ENCODE measurements around the gene FLYWCH1.
"Not testable (repeated sequence)": the region's sequence is repeated elsewhere in the genome, so short reads cannot be mapped to it uniquely, and the experiment has no call there.

FLYWCH1 gene

DNA sequence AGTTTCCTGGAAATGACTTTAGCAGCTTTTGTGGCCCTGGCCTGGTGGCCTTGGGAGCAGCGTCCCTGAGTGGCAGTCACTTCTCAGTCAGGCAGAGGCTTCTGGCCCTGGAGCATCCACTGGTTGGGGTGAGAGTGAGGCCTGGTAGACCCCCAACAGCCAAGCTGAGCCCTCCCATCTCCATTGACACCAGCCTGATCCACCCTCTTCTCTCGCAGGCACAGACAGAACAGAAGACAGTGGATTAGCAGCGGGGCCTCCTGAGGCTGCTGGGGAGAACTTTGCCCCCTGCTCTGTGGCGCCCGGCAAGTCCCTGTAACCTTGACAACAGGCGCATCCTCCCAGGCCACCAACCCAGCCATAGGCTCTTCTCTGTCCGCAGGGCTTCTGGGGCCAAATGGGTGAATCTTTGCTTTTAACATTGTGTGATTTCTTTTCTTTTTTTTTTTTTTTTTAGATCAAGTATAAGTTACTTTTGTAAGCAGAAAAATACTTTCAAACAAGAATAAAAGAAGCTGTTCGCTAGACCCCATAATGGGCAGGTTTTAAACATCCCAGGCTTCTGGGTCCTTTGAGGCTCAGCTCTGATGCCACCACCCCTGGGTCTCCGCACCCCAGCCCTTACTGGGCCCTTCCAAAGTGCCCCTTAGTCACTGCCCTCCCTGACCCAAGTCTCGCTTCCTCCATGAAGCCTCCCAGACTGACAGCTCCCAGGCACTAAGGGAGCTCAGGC, 12.7 kb upstream of the FLYWCH1 start:
- DNase-seq (ENCODE audit: low read depth): no peak

DNA sequence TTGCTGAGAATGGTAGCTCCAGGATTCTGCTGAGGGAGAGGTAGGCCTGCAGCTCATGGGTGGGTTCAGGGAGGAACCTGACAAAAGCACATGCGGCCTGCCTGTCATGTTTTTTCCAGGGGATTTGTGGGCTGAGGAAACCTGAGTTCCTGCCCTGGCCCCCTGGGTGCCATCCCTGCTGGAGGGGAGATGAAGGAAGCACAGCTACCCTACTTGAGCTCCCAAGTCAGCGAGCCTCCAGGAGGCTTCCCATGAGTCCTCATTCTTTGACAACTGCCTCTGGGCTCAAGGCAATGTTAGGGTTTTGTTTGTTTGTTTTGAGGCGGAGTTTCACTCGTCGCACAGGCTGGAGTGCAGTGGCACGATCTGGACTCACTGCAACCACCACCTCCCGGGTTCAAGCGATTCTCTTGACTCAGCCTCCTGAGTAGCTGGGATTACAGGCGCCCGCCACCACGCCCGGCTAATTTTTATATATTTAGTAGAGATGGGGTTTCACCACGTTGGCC, 12.1 kb upstream of the FLYWCH1 start:
- no peak for DNase-seq (ENCODE audit: low read depth)

- DNase-seq (ENCODE audit: low read depth): no peak
These were observed 11.1 kb upstream of the FLYWCH1 start for GRCh38 chr16:2900526-2901075.

- DNase-seq (ENCODE audit: low read depth): no peak
These were observed 9.2 kb upstream of the FLYWCH1 start for GRCh38 chr16:2902337-2903130.

- DNase-seq (ENCODE audit: low read depth): peak; percentile 39
These were observed 7.4 kb upstream of the FLYWCH1 start for GRCh38 chr16:2904100-2904921.

GRCh38 chr16:2904922-2905240, 6.8 kb upstream of the FLYWCH1 start:
- no peak for DNase-seq (ENCODE audit: low read depth)

GRCh38 chr16:2905241-2905987, 6.3 kb upstream of the FLYWCH1 start:
- DNase-seq (ENCODE audit: low read depth): peak; percentile 63

GRCh38 chr16:2905988-2906387, 5.7 kb upstream of the FLYWCH1 start:
- DNase-seq (ENCODE audit: low read depth): no peak

GRCh38 chr16:2907084-2907753, 4.5 kb upstream of the FLYWCH1 start:
- not testable (repeated sequence) for DNase-seq (ENCODE audit: low read depth)

DNA sequence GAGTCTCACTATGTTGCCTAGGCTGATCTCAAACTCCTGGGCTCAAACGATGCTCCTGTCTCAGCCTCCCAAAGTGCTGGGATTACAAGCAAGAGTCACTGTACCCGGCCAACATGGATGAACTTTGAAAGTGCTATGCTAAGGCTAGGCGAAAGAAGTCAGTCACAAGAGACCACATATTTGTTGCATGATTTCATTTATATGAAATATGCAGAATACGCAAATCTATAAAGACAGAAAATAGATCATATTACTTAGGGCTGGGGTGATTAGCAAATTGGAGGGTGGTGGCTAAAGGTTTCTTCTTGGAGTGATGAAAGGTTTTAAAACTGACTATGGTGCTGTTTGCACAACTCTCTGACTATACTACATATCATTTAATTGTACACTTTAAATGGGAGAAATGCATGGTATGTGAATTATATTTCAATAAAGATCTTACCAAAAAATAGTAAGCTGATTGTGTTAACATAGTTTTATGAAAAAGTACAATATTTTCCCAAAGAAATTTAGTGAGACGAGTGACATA, 1.2 kb upstream of the FLYWCH1 start:
- DNase-seq (ENCODE audit: low read depth): no peak

DNA sequence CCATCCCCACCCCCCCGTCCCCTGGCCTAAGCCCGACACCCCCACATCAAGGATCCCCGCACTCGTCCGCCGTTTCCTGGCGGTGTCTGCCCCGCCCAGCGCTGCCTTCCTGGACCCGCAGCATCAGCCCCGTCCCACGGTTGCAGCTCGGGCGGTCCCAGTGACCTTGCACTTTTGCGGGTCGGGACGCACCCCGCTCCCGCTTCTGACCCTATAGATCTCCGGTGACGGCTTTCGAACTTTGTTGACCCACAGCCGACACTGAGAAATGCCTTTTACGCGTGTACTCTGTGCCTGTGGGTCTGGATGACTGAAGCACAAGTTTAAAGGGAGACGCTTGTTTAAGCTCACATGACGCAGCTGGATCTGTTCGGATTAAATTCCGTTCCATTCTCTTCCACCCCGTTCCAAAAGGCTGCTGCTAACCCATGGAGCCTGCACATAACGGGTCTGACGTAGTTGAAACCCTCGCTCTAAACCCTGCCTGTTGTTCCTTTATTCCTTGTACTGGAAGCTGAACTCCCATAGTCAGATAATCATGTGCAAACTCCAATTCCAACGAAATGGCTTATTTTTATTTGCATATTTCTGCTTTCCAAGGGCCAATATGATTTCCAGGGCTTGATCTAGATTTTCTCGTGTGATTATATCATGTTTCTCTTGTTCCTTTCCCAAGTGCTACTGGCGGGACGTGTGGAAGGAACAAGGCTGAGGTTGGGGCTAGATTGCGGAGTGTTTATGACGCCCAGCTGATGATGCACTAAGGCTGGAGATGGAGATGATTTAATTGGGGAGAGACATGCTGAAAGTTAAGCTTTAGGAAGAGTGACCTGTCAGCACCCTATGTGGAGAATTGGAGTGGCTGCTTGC, 834 bp downstream of the FLYWCH1 start:
- no peak for DNase-seq (ENCODE audit: low read depth)

- DNase-seq (ENCODE audit: low read depth): no peak
These were observed 1.9 kb downstream of the FLYWCH1 start for GRCh38 chr16:2913603-2914002.

GRCh38 chr16:2914233-2914632, 2.5 kb downstream of the FLYWCH1 start:
- no peak for DNase-seq (ENCODE audit: low read depth)

GRCh38 chr16:2915196-2915929, 3.6 kb downstream of the FLYWCH1 start:
- DNase-seq (ENCODE audit: low read depth): no peak

DNA sequence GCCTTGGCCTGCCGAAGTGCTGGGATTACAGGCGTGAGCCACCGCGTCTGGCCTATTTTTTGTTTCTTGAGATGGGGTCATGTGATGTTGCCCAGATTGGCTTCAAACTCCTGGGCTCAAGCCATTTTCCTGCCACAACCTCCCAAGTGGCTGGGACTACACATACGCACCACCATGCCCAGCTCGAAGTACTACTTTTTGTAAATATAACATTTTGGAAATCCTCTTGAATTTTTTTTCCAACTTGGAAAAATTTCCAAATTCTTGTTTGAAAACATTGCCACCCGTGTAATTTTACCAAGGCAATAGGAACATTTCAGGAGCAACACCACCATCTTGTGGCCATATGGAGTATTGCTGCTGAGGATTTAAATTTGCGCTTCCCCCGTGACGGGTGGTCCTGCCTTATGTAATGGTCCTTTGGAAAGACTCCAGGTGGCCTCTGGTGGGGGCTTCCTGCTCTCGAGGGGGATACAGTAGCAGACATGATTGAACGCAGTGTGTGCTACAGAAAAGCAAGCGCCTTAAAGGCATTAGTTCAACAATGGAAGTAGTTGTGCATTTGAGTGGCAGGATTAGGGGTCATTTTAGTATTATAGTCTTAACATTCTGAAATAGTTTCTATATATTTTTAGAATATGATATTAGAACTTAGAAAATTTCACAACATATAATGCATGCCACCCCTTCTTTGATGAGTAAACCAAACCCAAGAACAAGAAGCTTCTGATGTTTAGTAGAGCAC, 8.0 kb downstream of the FLYWCH1 start:
- DNase-seq (ENCODE audit: low read depth): peak; percentile 40

DNA sequence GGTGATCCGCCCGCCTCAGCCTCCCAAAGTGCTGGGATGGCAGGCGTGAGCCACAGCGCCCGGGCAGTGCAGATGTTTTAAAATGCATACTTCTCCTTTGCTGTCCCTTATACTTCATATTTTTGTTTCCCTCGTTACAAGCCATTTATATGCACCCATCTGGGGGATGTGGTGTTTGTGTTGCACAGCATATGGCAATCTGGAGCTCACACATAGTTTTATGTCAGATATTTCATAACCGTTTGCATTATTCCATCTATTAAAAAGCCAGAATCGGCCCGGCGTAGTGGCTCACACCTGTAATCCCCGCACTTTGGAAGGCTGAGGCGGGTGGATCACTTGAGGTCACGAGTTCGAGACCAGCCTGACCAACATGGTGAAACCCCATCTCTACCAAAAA, 11.8 kb downstream of the FLYWCH1 start:
- no peak for DNase-seq (ENCODE audit: low read depth)

DNA sequence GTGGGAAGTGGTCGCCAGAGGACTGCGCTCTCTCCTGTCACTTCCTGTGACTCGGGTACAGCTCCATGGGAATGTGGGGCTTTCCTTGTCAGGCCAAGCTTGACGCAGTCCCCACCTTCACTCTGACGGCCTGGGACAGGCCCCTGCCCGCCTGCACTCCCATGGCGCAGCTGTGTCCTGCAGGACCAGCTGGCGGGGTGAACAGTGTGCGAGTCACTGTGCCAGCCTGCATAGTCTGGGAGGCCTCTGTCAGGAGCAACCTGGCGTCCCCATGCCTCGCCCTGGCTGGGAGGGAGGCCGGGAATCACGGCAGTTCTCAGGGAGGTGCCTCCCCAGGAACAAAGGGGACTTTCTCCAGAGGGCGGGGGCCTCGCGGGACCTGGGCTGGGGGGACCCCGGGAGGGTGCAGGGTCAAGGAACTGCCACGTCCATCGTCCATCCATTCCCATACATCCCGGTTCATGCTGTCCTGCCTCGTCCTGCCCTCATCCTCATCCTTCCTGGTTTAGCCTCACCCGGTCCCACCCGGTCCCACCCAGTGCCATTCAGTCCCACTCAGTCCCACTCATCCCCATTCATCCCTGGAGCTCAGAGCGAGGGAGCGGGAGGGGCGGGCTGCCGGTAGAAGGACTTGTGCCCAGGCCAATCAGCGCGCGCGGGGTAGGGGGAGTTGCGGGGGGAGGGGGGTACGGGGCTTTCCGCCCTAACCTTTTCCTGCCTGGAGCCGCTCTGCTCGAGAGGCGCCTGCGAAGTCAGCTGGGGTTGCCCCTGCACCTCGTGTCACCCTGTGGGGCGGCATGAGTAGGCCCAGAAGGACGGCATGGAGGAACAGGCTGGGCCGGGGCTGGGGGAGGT, 13.4 kb downstream of the FLYWCH1 start:
- DNase-seq (ENCODE audit: low read depth): no peak

Measured in stimulated activated CD8-positive, alpha-beta memory T cell treated with anti-CD3 and anti-CD28 coated beads, Interleukin-15, amount 100 ng/mL, for 1 hour (primary cell).